ENCODE results near the gene CD58.
"Not testable (repeated sequence)": the region's sequence is repeated elsewhere in the genome, so short reads cannot be mapped to it uniquely, and the experiment has no call there.

GRCh38 chr1:116593401-116593800 lies 22.6 kb upstream of the CD58 start:
- not testable (repeated sequence) for TF ChIP-seq EP300 (IDR thresholded peaks at IDR 0.05; ENCODE audit: low read depth); CTCF (IDR thresholded peaks at IDR 0.05)

Measured in transverse colon (tissue), 3 donors.